H9 (cell line): ENCODE results near the gene BRF1. TPM values are rescaled to one million over a fixed set of nuclear protein-coding genes. Genes with fewer than 3 reads are reported as not detected.

Source experiments
- DNase-seq: peaks from one replicate; pipeline ENCODE4 v3.0.0-alpha.2; 2017
- H2AFZ ChIP-seq: one replicate; pipeline ENCODE4 v1.6.1; 2013; ENCODE audit warnings: mild to moderate bottlenecking, low read length, control low read depth, moderate library complexity
- H2AK5ac ChIP-seq: 2 replicates; pipeline ENCODE4 v1.6.1; 2013; ENCODE audit warnings: low read length, control low read depth, mixed read lengths; ENCODE audit not compliant: insufficient read length
- H2BK120ac ChIP-seq: one replicate; pipeline ENCODE4 v1.6.1; 2013; ENCODE audit warnings: low read depth, mild to moderate bottlenecking, low read length, control low read depth, inconsistent platforms; ENCODE audit not compliant: poor library complexity, severe bottlenecking
- H2BK12ac ChIP-seq: 2 replicates; pipeline ENCODE4 v1.6.1; 2013; ENCODE audit warnings: low read length, control low read depth, mixed read lengths, low read depth; ENCODE audit not compliant: insufficient read length
- H2BK15ac ChIP-seq: 2 replicates; pipeline ENCODE4 v1.6.1; 2013; ENCODE audit warnings: low read depth, low read length, control low read depth
- H2BK20ac ChIP-seq: one replicate; pipeline ENCODE4 v1.6.1; 2013; ENCODE audit warnings: low read depth, mild to moderate bottlenecking, low read length, control low read depth, inconsistent platforms; ENCODE audit not compliant: poor library complexity, severe bottlenecking
- H2BK5ac ChIP-seq: 2 replicates; pipeline ENCODE4 v1.6.1; 2013; ENCODE audit warnings: low read length, control low read depth, mixed read lengths; ENCODE audit not compliant: insufficient read length
- H3K14ac ChIP-seq: 2 replicates; pipeline ENCODE4 v1.6.1; 2013; ENCODE audit warnings: low read length, control low read depth; ENCODE audit not compliant: insufficient read depth
- H3K18ac ChIP-seq: 2 replicates; pipeline ENCODE4 v1.6.1; 2013; ENCODE audit warnings: low read depth, mild to moderate bottlenecking, mixed read lengths, low read length, control low read depth; ENCODE audit not compliant: insufficient read length
- H3K23ac ChIP-seq: 2 replicates; pipeline ENCODE4 v1.6.1; 2013; ENCODE audit warnings: low read length, control low read depth, mixed read lengths, low read depth; ENCODE audit not compliant: insufficient read length
- H3K23me2 ChIP-seq: 2 replicates; pipeline ENCODE4 v1.6.1; 2013; ENCODE audit warnings: low read depth, mild to moderate bottlenecking, mixed read lengths, low read length, control low read depth; ENCODE audit not compliant: insufficient read length, poor library complexity, severe bottlenecking
- H3K27ac ChIP-seq: 2 replicates; pipeline ENCODE4 v1.5.1; 2013; ENCODE audit warnings: low read length, control low read depth, mixed read lengths, low read depth; ENCODE audit not compliant: insufficient read length
- H3K27me3 ChIP-seq: 2 replicates; pipeline ENCODE4 v1.6.1; 2013; ENCODE audit warnings: low read length, control low read depth, inconsistent platforms; ENCODE audit not compliant: insufficient read depth
- H3K4ac ChIP-seq: 2 replicates; pipeline ENCODE4 v1.6.1; 2013; ENCODE audit warnings: low read depth, mild to moderate bottlenecking, control low read depth, inconsistent platforms, low read length, moderate library complexity
- H3K4me1 ChIP-seq: 2 replicates; pipeline ENCODE4 v1.6.1; 2013; ENCODE audit warnings: low read length, control low read depth, inconsistent platforms; ENCODE audit not compliant: insufficient read depth
- H3K4me2 ChIP-seq: 2 replicates; pipeline ENCODE4 v1.6.1; 2013; ENCODE audit warnings: low read length, control low read depth, mixed read lengths; ENCODE audit not compliant: insufficient read length, insufficient read depth
- H3K56ac ChIP-seq: 2 replicates; pipeline ENCODE4 v1.6.1; 2013; ENCODE audit warnings: low read depth, mild to moderate bottlenecking, mixed read lengths, low read length, control low read depth; ENCODE audit not compliant: insufficient read length
- H3K79me1 ChIP-seq: 2 replicates; pipeline ENCODE4 v1.6.1; 2013; ENCODE audit warnings: low read depth, mild to moderate bottlenecking, moderate library complexity, low read length, control low read depth, inconsistent platforms; ENCODE audit not compliant: insufficient read depth, poor library complexity, severe bottlenecking
- H3K79me2 ChIP-seq: 2 replicates; pipeline ENCODE4 v1.6.1; 2013; ENCODE audit warnings: low read length, control low read depth, inconsistent platforms; ENCODE audit not compliant: insufficient read depth
- H3K9ac ChIP-seq: 2 replicates; pipeline ENCODE4 v1.6.1; 2013; ENCODE audit warnings: low read length, control low read depth, mixed read lengths; ENCODE audit not compliant: insufficient read length; ENCODE audit errors: extremely low read depth
- H3K9me3 ChIP-seq: one replicate; pipeline ENCODE4 v1.6.1; 2013; ENCODE audit warnings: low read depth, low read length, inconsistent platforms; ENCODE audit not compliant: control insufficient read depth
- H3T11ph ChIP-seq: one replicate; pipeline ENCODE4 v1.6.1; 2013; ENCODE audit warnings: mild to moderate bottlenecking, low read length, control low read depth, inconsistent platforms
- H4K20me1 ChIP-seq: one replicate; pipeline ENCODE4 v1.6.1; 2013; ENCODE audit not compliant: control insufficient read depth, insufficient read length, insufficient read depth
- H4K5ac ChIP-seq: 2 replicates; pipeline ENCODE4 v1.6.1; 2013; ENCODE audit warnings: low read depth, mild to moderate bottlenecking, mixed read lengths, low read length, control low read depth; ENCODE audit not compliant: insufficient read length
- H4K8ac ChIP-seq: replicated peaks from 2 replicates; pipeline ENCODE4 v1.6.1; 2013; ENCODE audit warnings: low read length, control low read depth, mixed read lengths, low read depth; ENCODE audit not compliant: insufficient read length
- H4K91ac ChIP-seq: 2 replicates; pipeline ENCODE4 v1.6.1; 2013; ENCODE audit warnings: low read depth, mild to moderate bottlenecking, moderate library complexity, mixed read lengths, low read length, control low read depth; ENCODE audit not compliant: insufficient read length
- H3K27ac Mint-ChIP-seq, 3 experiments: 2 replicates in 2 of 3; 3 replicates in 1 of 3; pipeline ENCODE4 v1.8.0; 2020 to 2021; ENCODE audit warnings: mixed read lengths in 3 of 3, mild to moderate bottlenecking in 1 of 3, moderate library complexity in 1 of 3
- H3K27me3 Mint-ChIP-seq: 2 replicates; pipeline ENCODE4 v1.8.0; 2021; ENCODE audit warnings: low read depth, mild to moderate bottlenecking, moderate library complexity, mixed read lengths
- H3K36me3 Mint-ChIP-seq, 3 experiments: 2 replicates in 2 of 3; 3 replicates in 1 of 3; pipeline ENCODE4 v1.8.0; 2020 to 2021; ENCODE audit warnings: low read depth in 3 of 3, mixed read lengths in 3 of 3; ENCODE audit not compliant: insufficient read depth in 1 of 3
- H3K4me1 Mint-ChIP-seq, 2 experiments: 2 replicates each; pipeline ENCODE4 v1.8.0; 2020; ENCODE audit warnings: mixed read lengths in 2 of 2
- H3K4me3 Mint-ChIP-seq, 2 experiments: 2 replicates in 1 of 2; 3 replicates in 1 of 2; pipeline ENCODE4 v1.8.0; 2020 to 2021; ENCODE audit warnings: mild to moderate bottlenecking in 2 of 2, mixed read lengths in 2 of 2, moderate library complexity in 1 of 2
- H3K9me3 Mint-ChIP-seq, 2 experiments: 2 replicates in 1 of 2; 3 replicates in 1 of 2; pipeline ENCODE4 v1.8.0; 2020; ENCODE audit warnings: mild to moderate bottlenecking in 2 of 2, mixed read lengths in 2 of 2, moderate library complexity in 1 of 2
- WGBS: extraction: QIAGEN DNeasy Blood & Tissue Kit; methylation state at CpG from one replicate; pipeline ENCODE4 v1.1.7; 2013; ENCODE audit warnings: missing lambda C conversion rate, low lambda C conversion rate, mixed read lengths; ENCODE audit not compliant: insufficient read length; ENCODE audit errors: extremely low coverage; 5-methylcytosine and 5-hydroxymethylcytosine counted together
- total RNA-seq: library from RNA; stranded (reverse); gene quantifications from 2 replicates; pipeline ENCODE4 v1.2.1, GENCODE V29; 2021
- TF ChIP-seq, protein P1 (sequence below): fragments of 200-600 bp; sonication (generic); conservative IDR thresholded peaks from 3 replicates; pipeline ENCODE4 v1.8.0; 2021; ENCODE audit warnings: antibody characterized with exemption, mild to moderate bottlenecking

Gene BRF1
- total RNA-seq, 1 experiment from 2014 or later, result 28.3 TPM

- H3K4me1 Mint-ChIP-seq, result peaks cover 11 to 27% of the 10 kb centered on the region in 2 experiments
- H3K27ac Mint-ChIP-seq, result no peak overlapping the region
- TF ChIP-seq, protein P1, sequence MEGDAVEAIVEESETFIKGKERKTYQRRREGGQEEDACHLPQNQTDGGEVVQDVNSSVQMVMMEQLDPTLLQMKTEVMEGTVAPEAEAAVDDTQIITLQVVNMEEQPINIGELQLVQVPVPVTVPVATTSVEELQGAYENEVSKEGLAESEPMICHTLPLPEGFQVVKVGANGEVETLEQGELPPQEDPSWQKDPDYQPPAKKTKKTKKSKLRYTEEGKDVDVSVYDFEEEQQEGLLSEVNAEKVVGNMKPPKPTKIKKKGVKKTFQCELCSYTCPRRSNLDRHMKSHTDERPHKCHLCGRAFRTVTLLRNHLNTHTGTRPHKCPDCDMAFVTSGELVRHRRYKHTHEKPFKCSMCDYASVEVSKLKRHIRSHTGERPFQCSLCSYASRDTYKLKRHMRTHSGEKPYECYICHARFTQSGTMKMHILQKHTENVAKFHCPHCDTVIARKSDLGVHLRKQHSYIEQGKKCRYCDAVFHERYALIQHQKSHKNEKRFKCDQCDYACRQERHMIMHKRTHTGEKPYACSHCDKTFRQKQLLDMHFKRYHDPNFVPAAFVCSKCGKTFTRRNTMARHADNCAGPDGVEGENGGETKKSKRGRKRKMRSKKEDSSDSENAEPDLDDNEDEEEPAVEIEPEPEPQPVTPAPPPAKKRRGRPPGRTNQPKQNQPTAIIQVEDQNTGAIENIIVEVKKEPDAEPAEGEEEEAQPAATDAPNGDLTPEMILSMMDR, result no peak
- H3K9me3 Mint-ChIP-seq, result peaks cover 0 to 2% of the 10 kb centered on the region in 2 experiments; a peak in 1 of 5 replicates
- H3K4ac ChIP-seq, result no peak overlapping the region
- H4K20me1 ChIP-seq, result peaks cover 2% of the 10 kb centered on the region
- no peak overlapping the region for H2BK12ac ChIP-seq
- no peak overlapping the region for H2AFZ ChIP-seq
- H3K23ac ChIP-seq, result no peak overlapping the region
- no peak overlapping the region for H3T11ph ChIP-seq
- H2BK20ac ChIP-seq, result no peak overlapping the region
- no peaks in the 10 kb centered on the region for H3K9me3 ChIP-seq
- no peak overlapping the region for H4K8ac ChIP-seq
- H3K9ac ChIP-seq, result no peak overlapping the region
- H3K4me1 ChIP-seq, result no peaks in the 10 kb centered on the region
- no peak overlapping the region for H3K27ac ChIP-seq
- no peak overlapping the region for H2BK5ac ChIP-seq
- H2AK5ac ChIP-seq, result no peak overlapping the region
- H3K4me3 Mint-ChIP-seq, result peak overlapping the region in 1 of 2 experiments; percentile 36; a peak in 1 of 5 replicates
- H2BK15ac ChIP-seq, result no peak overlapping the region
- no peak overlapping the region for H3K14ac ChIP-seq
- no peak overlapping the region for H4K5ac ChIP-seq
- no peak overlapping the region for H4K91ac ChIP-seq
- no peaks in the 10 kb centered on the region for H3K23me2 ChIP-seq
- no peaks in the 10 kb centered on the region for H3K27me3 ChIP-seq
- peaks cover 3% of the 10 kb centered on the region for H3K79me1 ChIP-seq
- no peak overlapping the region for H3K4me2 ChIP-seq
- DNase-seq, result no peak
- no peak overlapping the region for H3K56ac ChIP-seq
- peaks cover 8% of the 10 kb centered on the region; the same call in 1 of the 2 replicates for H3K79me2 ChIP-seq
- H2BK120ac ChIP-seq, result no peak overlapping the region
- H3K27me3 Mint-ChIP-seq, result no peaks in the 10 kb centered on the region; the same call in 1 of the 2 replicates
- no CpG with 5 or more reads among the region's 6 CpGs for WGBS
- H3K18ac ChIP-seq, result no peak overlapping the region
- peaks cover 3 to 8% (median 6%) of the 10 kb centered on the region in 3 experiments; a peak in 6 of 7 replicates for H3K36me3 Mint-ChIP-seq
These were observed 36.6 kb upstream of the BRF1 start for GRCh38 chr14:105337433-105337832.
